NOMO-1 treated with dmso at 0.1 percent for 144 hours (cell line): ENCODE data around the gene SAXO1.
"Not testable (repeated sequence)": the region's sequence is repeated elsewhere in the genome, so short reads cannot be mapped to it uniquely, and the experiment has no call there.

ENCODE experiments used
- DNase-seq: peaks from one replicate; lab custom pipeline; 2025; ENCODE audit not compliant: unreplicated experiment; lab: John Stamatoyannopoulos, UW

SAXO1 gene, protein sequence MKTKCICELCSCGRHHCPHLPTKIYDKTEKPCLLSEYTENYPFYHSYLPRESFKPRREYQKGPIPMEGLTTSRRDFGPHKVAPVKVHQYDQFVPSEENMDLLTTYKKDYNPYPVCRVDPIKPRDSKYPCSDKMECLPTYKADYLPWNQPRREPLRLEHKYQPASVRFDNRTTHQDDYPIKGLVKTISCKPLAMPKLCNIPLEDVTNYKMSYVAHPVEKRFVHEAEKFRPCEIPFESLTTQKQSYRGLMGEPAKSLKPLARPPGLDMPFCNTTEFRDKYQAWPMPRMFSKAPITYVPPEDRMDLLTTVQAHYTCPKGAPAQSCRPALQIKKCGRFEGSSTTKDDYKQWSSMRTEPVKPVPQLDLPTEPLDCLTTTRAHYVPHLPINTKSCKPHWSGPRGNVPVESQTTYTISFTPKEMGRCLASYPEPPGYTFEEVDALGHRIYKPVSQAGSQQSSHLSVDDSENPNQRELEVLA

DNA sequence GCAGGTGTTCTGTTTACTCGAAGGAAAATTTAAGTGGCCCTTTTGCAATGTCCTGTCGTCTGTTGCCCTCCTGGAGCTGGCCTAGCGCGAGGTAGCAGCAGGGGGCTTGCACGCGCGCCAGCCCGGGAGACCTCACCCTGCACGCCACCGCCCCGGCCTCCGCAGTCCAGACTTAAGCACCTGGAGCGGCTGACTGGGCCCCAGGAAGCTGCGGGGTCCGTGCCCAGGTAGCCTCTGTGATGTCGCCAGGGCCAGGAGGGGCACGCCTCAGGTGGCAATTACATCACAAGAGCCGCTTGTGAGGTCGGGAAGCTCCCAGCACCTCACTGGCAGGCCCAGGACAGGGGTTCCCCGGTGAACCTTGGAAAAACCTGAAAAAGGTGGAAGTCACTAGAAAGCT is at the start of gene SAXO1:
Gene SAXO1, minus strand, starts transcription at position 195 of the 400 bp plus-strand sequence. CDS start 301 bp downstream, outside the sequence.
- DNase-seq, result no peak

DNA sequence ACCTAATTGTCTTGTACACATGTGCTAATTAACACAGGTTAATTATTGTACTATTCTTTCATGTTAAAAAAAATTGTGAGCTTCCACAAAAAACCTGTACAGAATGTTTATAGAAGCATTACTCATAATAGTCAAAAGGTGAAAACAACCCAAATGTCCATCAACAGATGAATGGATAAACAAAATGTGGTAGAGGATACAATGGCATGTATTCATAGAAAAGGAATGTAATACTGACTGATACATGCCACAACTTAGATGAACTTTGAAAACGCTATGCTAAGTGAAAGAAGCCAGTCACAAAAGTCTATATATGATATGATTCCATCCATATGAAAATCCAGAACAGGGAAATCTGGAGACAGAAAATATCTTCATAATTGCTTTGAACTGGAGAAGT is 41.8 kb upstream of the SAXO1 start:
- DNase-seq, result no peak

DNA sequence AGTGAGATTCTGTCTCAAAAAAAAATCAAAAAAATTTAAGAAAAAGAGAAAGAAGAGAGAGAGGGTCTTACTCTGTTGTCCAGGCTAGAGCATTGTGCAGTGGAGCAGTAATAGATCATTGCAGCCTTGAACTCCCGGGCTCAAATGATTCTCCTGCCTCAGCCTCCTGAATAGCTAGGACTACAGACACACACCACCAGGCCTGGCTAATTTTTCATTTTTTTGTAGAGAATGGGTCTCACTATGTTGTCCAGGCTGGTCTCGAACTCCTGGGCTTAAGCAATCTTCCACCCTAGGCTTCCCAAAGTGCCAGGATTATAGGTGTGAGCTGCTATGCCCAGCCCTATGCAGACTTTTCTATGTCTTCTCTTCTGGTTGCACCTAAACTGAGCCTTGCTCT is 41.2 kb upstream of the SAXO1 start:
- no peak for DNase-seq

DNA sequence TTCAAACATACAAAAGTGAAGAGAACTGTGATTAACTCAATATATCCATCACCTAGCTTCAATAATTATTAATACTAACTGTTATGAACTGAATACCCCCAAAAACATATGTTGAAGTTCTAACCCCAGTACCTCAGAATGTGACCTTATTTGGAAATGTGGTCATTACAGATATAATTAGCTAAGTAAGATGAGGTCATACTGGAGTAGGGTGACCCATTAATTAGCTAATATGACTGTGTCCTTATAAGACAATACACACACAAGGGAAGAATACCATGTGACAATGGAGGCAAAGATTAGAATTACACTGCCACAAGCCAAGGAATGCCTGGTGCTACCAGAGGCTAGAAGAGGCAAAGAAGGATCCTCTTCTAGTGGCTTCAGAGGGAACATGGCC is 24.0 kb upstream of the SAXO1 start:
- DNase-seq, result no peak

DNA sequence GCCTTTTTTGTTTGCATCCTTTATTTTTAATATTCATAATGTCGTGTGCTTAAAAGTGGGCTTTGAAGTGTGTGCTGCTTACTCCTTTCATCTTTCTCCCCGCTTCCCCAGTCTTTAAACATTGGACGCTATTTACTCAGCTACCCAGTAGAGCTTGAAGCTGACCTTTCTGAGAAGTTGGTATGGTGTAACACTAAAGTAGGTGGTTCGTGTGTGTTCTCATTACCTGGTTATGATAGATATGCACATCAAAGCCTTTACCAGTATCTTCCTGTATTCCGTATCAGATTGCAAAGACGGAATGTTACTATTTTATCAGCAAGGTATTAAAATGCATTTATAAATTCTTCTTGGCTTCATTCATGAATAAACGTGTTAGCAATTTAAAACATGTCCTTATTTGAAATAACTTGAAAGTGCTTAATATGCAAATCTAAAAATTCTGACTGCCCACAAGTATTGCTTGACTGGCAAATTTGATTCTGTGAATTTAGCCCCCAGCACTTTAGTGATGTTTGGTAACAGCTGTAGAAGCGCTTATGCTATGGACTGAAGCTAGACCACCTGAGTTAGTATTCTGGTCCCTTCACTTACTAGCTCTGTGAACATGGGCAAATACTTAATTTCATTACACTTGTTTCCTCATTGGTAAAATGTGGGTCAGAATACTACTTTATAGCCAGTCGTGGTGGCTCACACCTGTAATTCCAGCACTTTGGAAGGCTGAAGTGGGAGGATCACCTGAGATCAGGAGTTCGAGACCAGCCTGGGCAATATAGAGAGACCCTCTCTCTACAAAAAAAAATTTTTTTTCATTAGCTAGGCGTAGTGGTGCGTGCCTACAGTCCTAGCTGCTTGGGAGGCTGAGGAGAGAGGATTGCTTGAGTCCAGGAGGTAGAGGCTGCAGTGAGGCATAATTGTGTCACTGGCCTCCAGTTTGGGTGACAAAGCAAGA is 17.9 kb upstream of the SAXO1 start:
- DNase-seq, result no peak

DNA sequence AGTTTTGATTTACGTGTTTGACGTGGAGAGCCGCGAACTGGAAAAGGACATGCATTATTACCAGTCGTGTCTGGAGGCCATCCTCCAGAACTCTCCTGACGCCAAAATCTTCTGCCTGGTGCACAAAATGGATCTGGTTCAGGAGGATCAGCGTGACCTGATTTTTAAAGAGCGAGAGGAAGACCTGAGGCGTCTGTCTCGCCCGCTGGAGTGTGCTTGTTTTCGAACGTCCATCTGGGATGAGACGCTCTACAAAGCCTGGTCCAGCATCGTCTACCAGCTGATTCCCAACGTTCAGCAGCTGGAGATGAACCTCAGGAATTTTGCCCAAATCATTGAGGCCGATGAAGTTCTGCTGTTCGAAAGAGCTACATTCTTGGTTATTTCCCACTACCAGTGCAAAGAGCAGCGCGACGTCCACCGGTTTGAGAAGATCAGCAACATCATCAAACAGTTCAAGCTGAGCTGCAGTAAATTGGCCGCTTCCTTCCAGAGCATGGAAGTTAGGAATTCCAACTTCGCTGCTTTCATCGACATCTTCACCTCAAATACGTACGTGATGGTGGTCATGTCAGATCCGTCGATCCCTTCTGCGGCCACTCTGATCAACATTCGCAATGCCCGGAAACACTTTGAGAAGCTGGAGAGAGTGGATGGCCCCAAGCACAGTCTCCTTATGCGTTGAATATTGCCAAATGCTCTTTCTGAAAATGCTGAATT is 17.1 kb upstream of the SAXO1 start:
- no peak for DNase-seq

DNA sequence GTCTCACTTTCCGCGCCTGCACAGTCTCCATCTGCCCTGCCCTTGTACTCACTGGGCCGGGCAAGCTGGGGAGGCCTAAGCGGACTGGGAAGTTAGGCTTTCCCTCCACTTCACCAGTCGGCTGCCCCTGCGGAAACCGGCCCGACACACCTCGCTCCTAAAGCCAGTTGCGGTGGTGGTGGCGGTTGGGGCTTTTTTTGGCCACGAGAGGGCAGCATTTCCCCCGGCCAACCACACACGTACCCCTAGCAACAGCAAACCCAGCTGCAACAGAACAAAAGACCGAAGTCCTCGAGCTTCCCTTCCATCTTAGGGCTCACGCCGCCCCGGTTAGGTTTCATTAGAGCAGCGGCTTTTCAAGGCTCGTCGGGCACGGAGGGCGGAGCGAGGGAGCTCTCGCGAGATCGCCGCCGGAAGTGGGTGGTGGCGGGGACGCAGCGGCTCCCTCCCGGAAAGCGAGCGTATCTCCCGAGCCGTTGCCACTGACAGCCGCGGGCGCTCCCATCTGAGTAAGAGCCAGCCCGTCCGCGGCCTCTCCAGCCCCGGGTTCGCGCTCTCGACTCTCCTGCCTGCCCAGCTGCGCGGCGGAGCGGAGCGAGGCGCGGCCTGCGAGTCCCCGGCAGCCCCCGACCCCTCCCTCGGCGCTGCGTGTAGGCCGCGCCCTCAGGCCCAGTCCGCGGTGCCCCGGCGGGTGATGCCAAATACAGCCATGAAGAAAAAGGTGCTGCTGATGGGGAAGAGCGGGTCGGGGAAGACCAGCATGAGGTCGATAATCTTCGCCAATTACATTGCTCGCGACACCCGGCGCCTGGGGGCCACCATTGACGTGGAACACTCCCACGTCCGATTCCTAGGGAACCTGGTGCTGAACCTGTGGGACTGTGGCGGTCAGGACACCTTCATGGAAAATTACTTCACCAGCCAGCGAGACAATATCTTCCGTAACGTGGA is 16.2 kb upstream of the SAXO1 start, which contains the start of gene RRAGA:
Gene RRAGA, plus strand, starts transcription at position 462 of the 951 bp plus-strand sequence. Its CDS starts 233 bp downstream, at position 695.
- DNase-seq, result peak; percentile 71

DNA sequence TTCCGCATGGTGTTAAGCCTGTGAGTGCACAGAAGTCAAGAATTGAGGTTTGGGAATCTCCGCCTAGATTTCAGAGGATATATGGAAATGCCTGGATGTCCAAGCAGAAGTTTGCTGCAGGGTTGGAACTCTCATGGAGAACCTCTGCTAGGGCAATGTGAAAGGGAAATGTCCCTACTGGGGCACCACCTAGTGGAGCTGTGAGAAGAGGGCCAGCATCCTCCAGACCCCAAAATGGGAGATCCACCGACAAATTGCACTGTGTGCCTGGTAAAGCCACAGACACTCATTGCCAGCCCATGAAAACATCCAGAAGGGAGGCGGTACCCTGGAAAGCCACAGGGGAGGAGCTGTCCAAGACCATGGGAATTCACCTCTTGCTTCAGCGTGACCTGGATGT is 3.6 kb upstream of the SAXO1 start:
- DNase-seq, result no peak

DNA sequence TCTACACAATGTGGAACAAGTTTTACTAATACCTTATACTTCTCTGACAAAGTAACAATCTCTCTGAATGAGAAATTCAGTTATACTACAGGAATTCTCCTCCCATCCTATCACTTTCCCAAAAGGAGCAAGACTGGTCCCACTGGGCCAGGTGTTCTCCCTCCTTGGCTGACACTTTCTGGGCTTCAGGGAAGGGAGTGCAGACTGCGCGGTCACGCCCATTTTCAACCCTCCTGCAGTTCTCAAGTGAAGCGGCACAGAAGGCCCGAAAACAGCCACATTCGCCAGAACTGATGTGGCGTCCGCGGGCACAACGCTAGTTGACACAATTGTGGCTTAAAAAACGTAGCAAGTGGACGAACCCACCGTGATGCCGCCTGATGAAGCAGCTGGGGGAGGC is 603 bp downstream of the SAXO1 start:
- no peak for DNase-seq

DNA sequence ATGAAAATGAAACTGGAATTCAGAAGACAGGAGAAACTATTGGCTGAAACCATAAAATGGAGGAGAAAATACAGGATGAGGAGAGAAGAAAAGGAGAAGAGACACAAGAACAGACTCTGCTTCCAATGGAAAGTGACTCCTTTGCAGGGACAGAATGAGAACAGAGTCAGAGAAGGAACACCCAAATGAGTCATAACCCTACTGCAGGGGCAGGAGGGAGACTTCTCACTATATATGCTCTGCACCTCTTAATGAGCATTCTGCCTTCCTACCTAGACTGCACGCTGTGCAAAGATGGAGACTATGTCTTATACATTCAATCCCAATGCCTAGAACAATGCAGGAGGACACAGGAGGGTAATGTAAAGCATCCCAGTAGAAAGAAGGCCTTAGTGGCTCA is 2.1 kb downstream of the SAXO1 start:
- DNase-seq, result no peak

DNA sequence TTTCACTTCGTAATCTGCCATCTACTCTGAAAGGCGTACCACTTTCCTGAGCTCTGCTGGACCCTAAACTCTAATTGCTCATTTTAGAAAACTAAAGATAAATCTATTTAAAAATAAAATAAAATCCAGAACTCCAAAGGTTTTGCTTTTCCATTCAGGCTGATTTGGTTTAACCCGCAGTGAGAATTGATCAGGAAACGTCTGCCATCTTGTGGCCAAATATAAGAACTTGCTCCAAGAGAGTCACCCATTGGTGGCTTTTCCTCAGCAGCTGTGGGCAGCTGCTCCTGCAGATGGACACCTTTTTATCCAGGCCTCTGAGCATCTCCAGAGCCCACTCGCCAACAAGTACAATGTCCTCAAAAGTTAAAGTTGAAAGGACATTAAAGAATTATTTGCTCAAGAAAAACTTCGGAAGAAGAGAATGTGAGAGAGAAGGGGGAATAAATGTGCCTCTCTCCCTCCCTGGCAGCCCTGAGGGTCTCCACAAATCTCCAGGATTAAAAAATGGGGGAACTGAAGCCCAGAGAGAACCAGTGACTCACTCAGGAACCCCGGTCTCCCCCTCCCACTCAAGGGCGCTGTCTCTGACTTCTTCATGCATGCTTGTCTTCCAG is 4.1 kb downstream of the SAXO1 start:
- no peak for DNase-seq

DNA sequence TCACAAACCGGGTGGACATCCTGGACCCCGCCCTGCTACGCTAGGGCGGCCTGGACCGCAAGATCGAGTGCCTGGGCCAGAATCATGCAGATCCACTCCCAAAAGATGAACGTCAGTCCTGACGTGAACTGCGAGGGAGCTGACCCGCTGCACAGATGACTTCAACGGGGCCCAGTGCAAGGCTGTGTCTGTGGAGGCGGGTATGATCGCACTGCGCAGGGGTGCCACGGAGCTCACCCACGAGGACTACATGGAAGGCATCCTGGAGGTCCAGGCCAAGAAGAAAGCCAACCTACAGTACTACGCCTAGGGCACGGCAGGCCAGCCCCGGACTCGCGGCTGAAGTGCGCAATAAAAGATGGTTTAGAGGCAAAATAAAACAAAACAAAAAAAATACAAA is 5.2 kb downstream of the SAXO1 start:
- no peak for DNase-seq

DNA sequence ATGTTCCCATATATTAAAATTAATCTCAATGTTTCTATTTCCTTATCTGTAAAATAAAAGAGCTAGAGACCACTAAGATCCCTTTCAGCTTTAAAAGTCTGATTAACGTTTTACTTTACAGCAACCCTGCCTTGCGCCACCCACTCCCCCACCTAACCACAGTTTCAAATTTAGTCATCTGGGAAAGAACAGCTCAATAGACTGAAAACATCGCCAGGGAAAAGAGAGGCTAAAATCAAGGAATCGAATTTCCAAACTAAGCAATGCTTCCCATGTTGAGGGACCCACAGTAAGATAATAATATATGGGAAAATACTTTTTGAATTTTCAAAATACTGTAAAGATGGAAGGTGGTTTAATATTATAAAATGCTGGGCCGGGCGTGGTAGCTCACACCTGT is 6.6 kb downstream of the SAXO1 start:
- no peak for DNase-seq

DNA sequence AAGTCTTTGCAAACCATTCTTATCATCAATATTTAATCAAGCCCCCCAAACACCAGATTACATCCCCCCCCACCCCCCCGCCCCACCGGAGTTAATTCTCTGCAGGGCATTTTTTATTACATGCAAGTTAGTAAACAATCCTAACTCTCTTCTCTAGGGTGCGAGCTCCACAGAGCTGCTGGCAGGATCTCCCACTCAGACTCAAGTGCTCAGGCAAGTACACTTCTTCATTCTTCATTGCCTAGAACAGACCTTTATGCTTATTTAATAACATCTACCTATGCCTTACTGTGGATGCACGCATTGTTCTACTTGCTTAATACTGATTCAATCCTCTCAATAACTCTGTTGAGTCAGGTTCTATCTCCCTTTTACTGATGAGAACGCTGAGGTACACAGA is 9.9 kb downstream of the SAXO1 start:
- DNase-seq, result no peak

DNA sequence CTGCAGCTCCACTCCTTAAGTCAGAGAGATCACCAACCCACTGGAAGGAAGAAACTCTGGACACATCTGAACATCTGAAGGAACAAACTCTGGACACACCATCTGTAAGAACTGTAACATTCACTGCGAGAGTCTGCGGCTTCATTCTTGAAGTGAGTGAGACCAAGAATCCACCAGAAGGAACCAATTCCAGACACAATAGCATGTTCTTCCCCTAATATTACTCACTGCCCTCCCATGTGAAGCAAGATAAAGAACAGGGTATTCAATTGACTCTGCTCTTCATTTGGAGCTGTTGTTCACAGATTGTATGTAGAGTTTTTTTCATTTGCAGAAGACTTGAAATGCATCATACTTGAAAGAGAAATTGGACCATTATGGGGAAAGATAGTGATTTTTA is 10.8 kb downstream of the SAXO1 start:
- DNase-seq, result no peak

DNA sequence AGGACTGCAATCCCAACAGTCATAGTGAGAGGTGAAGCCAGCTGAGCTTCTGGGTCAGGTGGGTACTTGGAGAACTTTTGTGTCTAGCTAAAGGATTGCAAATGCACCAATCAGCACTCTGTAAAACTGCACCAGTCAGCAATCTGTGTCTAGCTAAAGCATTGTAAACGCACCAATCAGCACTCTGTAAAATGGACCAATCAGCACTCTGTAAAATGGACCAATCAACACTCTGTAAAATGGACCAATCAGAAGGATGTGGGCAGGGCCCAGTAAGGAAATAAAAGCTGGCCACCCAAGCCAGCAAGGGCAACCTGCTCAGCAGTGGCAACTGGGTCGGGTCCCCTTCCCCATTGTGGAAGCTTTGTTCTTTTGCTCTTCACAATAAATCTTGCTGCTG is 11.4 kb downstream of the SAXO1 start:
- not testable (repeated sequence) for DNase-seq

DNA sequence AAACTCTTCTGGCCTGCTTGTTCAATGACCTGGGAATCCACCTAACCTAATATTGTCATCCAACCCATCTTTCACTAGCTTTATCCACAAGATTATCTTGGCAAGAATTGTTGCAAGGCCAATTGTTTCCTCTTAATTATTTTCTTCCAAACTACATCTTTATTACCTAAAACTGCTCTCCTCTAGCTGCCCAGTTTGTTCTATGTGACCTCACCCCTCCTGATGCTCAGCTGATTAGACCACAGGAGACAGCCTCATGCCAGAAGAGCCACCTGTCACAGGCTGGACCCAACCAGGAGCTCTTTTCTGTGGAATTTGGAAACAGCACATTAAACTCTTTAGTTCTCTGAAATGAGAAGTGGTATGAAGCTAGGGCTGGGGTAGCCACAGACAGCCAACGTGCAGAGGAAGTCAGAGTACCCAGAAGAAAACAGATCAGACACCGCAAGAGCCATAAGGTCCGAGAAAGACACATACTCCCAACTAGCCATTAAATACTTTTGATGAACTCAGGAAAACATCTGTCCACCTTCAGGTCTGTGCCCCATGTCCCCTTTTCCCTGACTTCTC is 12.0 kb downstream of the SAXO1 start:
- no peak for DNase-seq

DNA sequence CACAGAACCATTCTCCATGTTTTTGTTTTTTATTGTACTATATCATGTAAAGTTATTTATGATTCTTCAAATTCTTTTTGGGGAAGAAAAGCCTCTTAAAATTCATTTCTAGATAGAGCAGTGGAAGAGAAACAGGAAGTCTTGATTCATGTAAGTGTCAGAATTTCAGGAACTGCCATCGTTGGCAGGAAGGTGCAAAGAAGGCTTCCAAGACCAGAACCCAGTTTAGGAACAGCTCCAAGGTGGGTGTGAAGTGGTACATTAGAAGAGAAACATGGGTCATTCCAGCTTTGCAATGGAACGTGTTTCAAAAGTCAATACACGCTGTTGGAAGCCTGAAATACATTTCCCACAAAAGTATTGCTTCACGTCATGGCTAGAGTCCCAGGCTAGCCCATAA is 14.8 kb downstream of the SAXO1 start:
- DNase-seq, result no peak

DNA sequence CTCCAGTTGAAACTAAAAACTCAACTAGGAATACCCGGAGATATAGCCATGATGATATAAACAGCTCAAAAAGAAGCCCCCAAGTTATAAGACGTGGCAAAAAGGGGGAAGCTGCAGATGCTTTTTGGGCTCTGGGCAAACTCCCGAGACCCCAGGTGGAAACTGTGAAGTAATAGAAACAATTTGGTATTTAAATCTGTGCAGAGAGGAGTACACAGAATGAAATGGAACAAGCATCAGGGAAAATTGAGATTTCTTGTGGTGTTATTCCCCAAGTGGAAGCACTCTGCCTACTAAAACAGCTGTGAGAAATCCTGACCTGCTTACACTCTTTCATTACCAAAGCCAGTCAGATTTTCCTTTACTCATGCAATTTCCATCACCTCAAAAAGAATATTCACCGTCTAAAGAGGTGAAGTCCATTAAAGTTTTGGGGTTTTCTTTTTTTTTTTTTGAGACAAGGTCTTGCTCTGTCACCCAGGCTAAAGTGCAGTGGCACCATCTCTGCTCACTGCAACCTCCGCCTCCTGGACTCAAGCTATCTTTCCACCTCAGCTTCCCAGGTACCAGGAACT is 23.5 kb downstream of the SAXO1 start:
- DNase-seq, result no peak
